ENCODE results near the gene CTCF.
"Not testable (repeated sequence)": the region's sequence is repeated elsewhere in the genome, so short reads cannot be mapped to it uniquely, and the experiment has no call there.

Gene CTCF

GRCh38 chr16:67562526-67562917 lies at the start of gene CTCF:
Gene CTCF (plus strand): TSS chr16:67562526. CDS start chr16:67610833, 48,307 bp downstream.
- peak; percentile 74 for DNase-seq (ENCODE audit: low read depth)

GRCh38 chr16:67513892-67514291 lies 48.4 kb upstream of the CTCF start:
- not testable (repeated sequence) for DNase-seq (ENCODE audit: low read depth)

GRCh38 chr16:67514382-67514828 lies 47.9 kb upstream of the CTCF start:
- peak; percentile 91 for DNase-seq (ENCODE audit: low read depth)

- DNase-seq (ENCODE audit: low read depth): peak; percentile 86
Measured at GRCh38 chr16:67516296-67517154, 45.8 kb upstream of the CTCF start.

- no peak for DNase-seq (ENCODE audit: low read depth)
Measured at GRCh38 chr16:67517155-67517445, 45.2 kb upstream of the CTCF start.

DNA sequence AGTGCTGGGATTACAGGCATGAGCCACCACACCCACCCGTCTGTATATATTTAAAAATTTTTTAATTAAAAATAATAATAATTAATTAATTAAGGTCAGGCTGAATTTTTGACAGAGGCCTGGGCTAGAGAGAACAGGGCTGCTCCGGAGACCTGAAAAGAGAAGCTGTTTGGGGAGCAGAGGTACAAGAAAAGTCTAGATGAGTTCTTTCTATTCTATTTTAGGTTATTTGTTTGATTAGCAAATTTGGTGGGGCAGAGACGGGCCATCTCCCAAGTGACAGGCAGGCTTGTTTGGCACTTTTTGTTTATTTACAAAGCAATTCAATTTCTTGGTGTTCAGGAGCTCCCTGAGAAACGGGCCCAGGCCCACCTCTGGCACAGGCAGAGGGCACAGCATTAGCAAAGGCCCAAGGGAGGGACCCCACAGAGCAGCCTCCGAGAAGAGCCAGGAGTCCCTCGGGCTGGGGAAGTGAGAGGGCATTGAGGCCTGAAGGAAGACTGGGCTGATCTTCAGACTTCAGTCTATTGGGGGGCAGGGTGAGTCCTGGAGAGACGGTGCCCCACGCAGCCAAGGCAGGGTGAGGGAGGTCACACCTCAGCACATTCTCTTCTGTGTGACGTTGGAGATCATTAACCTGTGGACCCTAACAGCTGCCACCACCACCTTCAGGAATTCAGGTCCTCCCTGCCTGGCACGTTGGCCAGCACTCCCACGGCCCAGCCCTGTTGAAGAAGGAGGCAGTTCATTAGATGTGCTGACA lies 44.5 kb upstream of the CTCF start:
- no peak for DNase-seq (ENCODE audit: low read depth)

DNA sequence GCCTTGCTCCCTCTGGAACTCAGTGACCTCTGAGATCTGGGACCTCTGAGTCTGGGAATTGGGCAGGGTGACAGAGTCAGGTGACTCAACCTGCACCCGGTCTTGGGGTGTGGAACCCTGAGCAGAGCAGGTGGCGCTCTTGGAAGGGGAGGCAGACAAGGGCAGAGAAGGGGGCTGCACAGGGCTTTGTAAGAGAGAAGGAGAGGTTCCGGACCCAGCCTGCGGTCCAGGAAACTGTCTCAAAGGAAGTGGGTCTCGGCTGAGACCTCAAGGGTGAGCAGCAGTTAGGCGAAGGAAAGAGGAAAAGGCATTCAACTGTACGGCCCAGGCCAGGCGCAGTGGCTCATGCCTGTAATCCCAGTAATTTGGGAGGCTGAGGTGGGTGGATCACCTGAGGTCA lies 43.6 kb upstream of the CTCF start:
- no peak for DNase-seq (ENCODE audit: low read depth)

DNA sequence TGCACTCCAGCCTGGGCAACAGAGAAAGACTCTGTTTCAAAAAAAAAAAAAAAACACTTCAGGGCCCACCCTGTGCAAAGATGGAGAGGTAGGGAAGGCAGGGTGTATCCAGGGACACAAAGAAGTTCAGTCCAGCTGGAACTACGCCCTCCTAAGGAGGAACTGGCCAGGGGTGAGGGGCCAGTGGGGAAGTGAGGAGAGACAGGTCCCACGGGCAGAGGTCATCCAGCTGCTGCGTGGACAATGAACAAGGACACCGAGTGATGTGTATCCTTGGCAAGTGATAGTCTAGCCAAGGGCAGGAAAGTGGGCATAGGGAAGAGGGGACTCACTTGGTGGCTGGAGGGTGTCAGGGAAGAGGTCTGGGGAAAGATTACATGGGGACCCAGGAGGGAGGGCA lies 43.1 kb upstream of the CTCF start:
- DNase-seq (ENCODE audit: low read depth): no peak

DNA sequence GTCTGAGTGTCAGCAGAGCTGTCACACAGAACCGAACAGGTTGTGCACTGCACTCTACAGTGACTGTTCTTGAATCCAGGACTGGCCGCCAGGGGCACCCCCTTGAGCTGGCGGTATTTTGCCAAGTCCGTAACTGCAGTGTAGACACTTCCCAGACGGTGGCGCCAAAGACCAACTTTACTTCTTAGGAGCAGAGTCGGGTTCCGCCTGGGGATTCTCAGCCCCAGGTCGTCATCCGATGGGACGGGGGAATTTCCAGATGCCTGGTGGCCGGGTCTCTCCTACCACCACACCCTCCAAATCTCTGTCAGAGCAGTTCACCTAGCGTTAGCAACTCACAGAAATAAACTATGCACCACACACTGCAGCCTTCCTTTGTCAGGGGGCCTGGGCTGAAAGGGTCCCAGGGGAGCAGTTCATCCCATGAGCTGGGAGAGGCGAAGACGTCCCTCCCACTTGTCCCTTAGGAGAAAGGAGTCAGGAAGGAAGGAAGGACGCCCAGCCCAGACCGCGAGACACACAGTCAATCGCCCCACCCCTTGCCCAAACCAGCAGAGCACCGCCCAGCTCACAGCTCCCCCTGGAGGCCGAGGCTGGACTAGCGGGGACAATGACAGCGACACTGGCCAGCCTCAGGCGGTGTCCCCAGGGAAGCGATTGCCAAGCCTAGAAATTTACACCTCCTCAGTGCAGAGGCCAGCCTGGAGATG lies 41.1 kb upstream of the CTCF start:
- DNase-seq (ENCODE audit: low read depth): peak; percentile 86

- DNase-seq (ENCODE audit: low read depth): peak; percentile 52
Measured at GRCh38 chr16:67525176-67525860, 37.0 kb upstream of the CTCF start.

GRCh38 chr16:67526149-67526791 lies 36.1 kb upstream of the CTCF start:
- DNase-seq (ENCODE audit: low read depth): peak; percentile 96

DNA sequence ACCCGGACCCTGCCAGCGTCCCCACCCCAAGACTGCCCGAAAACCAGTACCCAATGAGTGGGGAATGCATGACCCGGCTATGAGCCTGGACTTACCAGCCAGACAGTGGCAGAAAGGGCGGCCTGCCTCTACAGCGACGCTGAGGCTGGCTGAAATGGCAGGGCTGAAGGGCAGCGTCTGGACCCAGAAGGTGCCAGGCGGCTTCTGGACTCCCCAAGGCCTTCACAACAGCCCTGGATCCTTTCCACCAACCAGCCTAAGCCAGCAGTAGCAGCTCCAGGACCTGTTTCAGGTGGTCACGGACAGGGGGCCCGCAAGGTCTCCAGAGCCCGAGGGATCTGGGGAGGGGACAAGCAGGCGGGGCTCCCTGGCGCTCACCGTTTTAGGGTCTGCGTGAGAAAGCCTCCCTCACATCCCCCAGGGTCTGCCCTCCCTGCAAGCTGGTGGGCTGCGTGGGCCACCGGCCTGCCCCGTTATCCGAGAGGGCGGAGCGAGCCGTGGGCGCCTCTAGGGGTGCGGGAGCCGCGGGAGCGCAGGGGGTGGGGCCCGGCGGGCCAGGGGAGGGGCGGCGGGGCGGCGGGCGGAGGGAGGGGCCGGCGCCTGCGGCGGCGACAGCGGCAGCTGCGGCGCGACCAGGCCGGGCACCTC lies 34.0 kb upstream of the CTCF start, which contains the start of gene RIPOR1:
RIPOR1 (plus strand) TSS at position 608 of the 648 bp plus-strand sequence. CDS start 9,618 bp downstream, outside the sequence.
- DNase-seq (ENCODE audit: low read depth): no peak

GRCh38 chr16:67528870-67529581 lies 33.3 kb upstream of the CTCF start:
- DNase-seq (ENCODE audit: low read depth): peak; percentile 46

DNA sequence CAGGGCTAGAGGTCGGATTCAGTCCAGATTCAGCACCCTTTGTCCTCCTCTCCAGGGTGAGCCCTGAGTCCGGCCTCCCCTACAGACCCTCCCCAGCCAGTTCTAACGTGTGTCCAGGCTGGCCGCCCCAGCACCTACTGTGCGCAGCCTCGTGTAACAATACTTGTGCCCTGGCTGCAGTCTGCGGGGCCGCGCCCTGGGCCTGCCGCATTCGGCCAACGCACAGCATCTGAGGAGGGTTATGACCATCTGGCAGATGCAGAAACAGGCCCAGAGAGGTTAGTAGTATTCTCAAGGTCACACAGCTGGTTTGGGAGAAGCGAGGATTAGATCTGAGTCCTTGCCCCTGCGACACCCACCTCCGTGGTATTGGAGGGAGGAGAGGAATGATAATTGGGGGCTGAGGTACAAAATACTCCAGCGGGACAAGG lies 32.7 kb upstream of the CTCF start:
- DNase-seq (ENCODE audit: low read depth): no peak

GRCh38 chr16:67530013-67530939 lies 32.0 kb upstream of the CTCF start:
- peak; percentile 73 for DNase-seq (ENCODE audit: low read depth)

- DNase-seq (ENCODE audit: low read depth): no peak
Measured at GRCh38 chr16:67531247-67531646, 31.1 kb upstream of the CTCF start.

DNA sequence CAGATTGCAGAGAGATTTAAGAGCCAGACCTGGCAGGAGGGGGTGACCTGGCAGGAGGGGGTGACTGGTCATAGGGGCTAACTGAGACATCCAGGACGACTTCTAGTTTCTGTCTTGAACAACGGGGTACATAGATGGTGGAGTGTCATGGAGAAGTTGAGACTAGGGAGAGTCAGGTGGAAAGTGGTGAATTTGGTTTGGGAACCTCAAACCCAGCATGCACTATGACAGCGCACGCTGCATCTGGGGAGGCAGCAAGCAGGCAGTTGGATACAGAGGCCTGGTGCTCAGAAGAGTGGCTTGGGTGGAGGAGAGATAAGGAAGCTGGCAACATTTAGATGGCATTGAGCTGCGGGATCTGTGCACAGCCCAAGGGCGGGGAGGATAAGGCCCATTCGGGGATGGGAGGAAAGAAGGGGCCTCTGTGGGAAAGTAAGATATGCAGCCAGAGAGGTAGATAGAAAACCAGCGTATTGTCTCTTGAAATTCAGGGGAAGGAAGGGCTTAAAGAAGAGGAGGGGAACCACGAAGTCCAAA lies 29.2 kb upstream of the CTCF start:
- no peak for DNase-seq (ENCODE audit: low read depth)

DNA sequence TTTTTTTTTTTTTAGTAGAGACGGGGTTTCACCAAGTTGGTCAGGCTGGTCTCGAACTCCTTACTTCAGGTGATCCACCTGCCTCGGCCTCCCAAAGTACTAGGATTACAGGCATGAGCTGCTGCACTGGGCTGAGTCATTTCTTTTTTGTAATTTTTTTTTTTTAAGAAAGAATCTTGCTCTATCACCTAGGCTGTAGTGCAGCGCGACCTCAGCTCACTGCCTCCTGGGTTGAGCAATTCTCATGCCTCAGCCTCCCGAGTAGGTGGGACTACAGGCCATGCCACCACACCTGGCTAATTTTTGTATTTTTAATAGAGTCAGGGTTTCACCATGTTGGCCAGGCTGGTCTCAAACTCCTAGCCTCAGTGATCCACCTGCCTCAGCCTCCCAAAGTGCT lies 28.3 kb upstream of the CTCF start:
- DNase-seq (ENCODE audit: low read depth): not testable (repeated sequence)

DNA sequence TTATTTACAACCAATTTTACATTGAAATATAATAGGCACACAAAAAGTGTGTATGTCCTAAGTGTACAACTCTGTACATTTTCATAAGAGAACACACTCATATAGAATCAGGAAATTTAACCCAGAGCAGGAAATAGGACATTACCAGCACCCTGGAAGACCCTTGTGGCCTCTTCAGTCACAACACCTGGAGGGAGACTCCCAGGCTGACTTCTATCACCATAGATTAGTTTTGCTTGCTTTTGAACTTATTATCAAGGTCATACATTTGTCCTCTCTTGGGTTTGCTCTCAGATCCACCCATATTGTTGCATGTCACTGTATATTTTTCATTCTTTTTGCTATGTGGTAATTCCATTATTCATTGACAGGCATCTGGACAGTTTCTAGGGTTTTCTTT lies 27.9 kb upstream of the CTCF start:
- DNase-seq (ENCODE audit: low read depth): no peak

All from amniotic epithelial cell (primary cell).